Measurements from ENCODE around the gene SYCP2. TPM values are rescaled to one million over a fixed set of nuclear protein-coding genes. Genes with fewer than 3 reads are reported as not detected.
A peak's percentile ranks its signal among the peaks of the same experiment; 100 is the strongest.

The SYCP2 gene
- total RNA-seq, 1 experiment from 2014 or later = 0.70 TPM

DNA sequence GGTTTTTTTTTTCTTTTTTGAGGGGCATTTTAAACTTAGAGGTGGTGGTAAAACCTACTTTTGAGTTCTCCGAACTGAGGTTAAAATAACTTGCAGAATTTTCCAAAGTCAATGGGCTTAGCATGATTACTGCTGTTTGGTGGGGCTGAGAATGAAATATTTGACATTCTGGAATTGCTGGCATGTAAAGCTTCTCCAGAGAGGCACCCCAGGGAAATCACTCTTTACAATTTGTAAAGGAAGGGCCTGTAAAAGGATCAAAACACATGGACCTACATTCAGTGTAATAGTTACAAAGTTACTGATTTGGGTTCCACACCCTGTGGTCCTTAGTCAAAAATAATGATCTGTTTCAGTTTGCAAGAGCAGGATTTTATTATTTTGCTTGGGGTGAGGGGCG, 12.3 kb upstream of the SYCP2 start:
- Histone ChIP-seq H3K4me1 (ENCODE audit: insufficient read depth, low read length) (no peaks in the 10 kb centered on the region), H2AK5ac (ENCODE audit: insufficient read length, low read length) (no peak overlapping the region), H3K79me2 (ENCODE audit: insufficient read depth, low read length) (no peaks in the 10 kb centered on the region), H3K23ac (ENCODE audit: insufficient read length, low read depth, low read length) (no peak overlapping the region), H3K4ac (ENCODE audit: low read depth, low read length) (no peak overlapping the region), H2BK120ac (ENCODE audit: low read depth, low read length, poor library complexity, severe bottlenecking) (no peak overlapping the region), H3K56ac (ENCODE audit: insufficient read length, low read depth, low read length) (no peak overlapping the region), H3K4me2 (ENCODE audit: insufficient read depth, insufficient read length, low read length) (peak overlapping the region; percentile 21), H3K23me2 (ENCODE audit: insufficient read length, low read depth, low read length, poor library complexity, severe bottlenecking) (no peaks in the 10 kb centered on the region), H4K5ac (ENCODE audit: insufficient read length, low read depth, low read length) (no peak overlapping the region), H3T11ph (ENCODE audit: low read length) (no peak overlapping the region), H2BK12ac (ENCODE audit: insufficient read length, low read depth, low read length) (no peak overlapping the region), H3K9me3 (ENCODE audit: control insufficient read depth, low read depth, low read length) (no peaks in the 10 kb centered on the region), H2BK15ac (ENCODE audit: low read depth, low read length) (no peak overlapping the region), H2BK20ac (ENCODE audit: low read depth, low read length, poor library complexity, severe bottlenecking) (no peak overlapping the region), H2BK5ac (ENCODE audit: insufficient read length, low read length) (no peak overlapping the region), H3K79me1 (ENCODE audit: insufficient read depth, low read depth, low read length, poor library complexity, severe bottlenecking) (no peaks in the 10 kb centered on the region), H3K14ac (ENCODE audit: insufficient read depth, low read length) (no peak overlapping the region), H3K9ac (ENCODE audit: extremely low read depth, insufficient read length, low read length) (no peak overlapping the region), H2AFZ (ENCODE audit: low read length) (no peak overlapping the region), H4K20me1 (ENCODE audit: control insufficient read depth, insufficient read depth, insufficient read length) (no peaks in the 10 kb centered on the region), H4K91ac (ENCODE audit: insufficient read length, low read depth, low read length) (no peak overlapping the region), H3K27ac (ENCODE audit: insufficient read length, low read depth, low read length) (no peak overlapping the region), H3K18ac (ENCODE audit: insufficient read length, low read depth, low read length) (no peak overlapping the region), H4K8ac (replicated peaks; ENCODE audit: insufficient read length, low read depth, low read length) (no peak overlapping the region), H3K27me3 (ENCODE audit: insufficient read depth, low read length) (no peaks in the 10 kb centered on the region)
- Mint-ChIP-seq H3K9me3 (no peaks in the 10 kb centered on the region; a peak in 1 of 5 replicates), H3K4me3 (no peak overlapping the region), H3K36me3 (ENCODE audit: insufficient read depth in 1 of 3, low read depth in 3 of 3) (peaks cover 8 to 20% (median 19%) of the 10 kb centered on the region in 3 experiments; a peak in 6 of 7 replicates), H3K4me1 (peaks cover 19 to 23% of the 10 kb centered on the region in 2 experiments), H3K27ac (peak overlapping the region; percentile 9 to 75 (median 14); a peak in 4 of 7 replicates), H3K27me3 (ENCODE audit: low read depth) (no peaks in the 10 kb centered on the region)
- TF ChIP-seq, protein P1, sequence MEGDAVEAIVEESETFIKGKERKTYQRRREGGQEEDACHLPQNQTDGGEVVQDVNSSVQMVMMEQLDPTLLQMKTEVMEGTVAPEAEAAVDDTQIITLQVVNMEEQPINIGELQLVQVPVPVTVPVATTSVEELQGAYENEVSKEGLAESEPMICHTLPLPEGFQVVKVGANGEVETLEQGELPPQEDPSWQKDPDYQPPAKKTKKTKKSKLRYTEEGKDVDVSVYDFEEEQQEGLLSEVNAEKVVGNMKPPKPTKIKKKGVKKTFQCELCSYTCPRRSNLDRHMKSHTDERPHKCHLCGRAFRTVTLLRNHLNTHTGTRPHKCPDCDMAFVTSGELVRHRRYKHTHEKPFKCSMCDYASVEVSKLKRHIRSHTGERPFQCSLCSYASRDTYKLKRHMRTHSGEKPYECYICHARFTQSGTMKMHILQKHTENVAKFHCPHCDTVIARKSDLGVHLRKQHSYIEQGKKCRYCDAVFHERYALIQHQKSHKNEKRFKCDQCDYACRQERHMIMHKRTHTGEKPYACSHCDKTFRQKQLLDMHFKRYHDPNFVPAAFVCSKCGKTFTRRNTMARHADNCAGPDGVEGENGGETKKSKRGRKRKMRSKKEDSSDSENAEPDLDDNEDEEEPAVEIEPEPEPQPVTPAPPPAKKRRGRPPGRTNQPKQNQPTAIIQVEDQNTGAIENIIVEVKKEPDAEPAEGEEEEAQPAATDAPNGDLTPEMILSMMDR (conservative IDR thresholded peaks at IDR 0.05) = no peak
- WGBS (ENCODE audit: extremely low coverage, insufficient read length, low lambda C conversion rate) = no CpG with 5 or more reads among the region's 2 CpGs
- no peak for DNase-seq

Measured in H9 (cell line).